SK-N-SH treated with all-trans-retinoic acid at 6 μM for 48 hours (cell line): ENCODE data around the gene DYNLT2.

Experiments
- ATAC-seq: fragments of 200-7000 bp; cut with Tn5 transposase; 3 replicates; pipeline ENCODE4 v1.9.1; 2020; ENCODE audit warnings: mild to moderate bottlenecking, moderate library complexity
- ARNTL ChIP-seq: fragments of 450-650 bp; formaldehyde crosslinking; IDR thresholded peaks from 2 replicates; pipeline ENCODE4 v1.5.0; 2020; ENCODE audit warnings: low read depth, mild to moderate bottlenecking, moderate library complexity, borderline replicate concordance
- BACH2 ChIP-seq: fragments of 250-450 bp; sonication (Bioruptor Pico); IDR thresholded peaks from 2 replicates; pipeline ENCODE4 v1.9.0; 2021; ENCODE audit warnings: mild to moderate bottlenecking, borderline replicate concordance
- CREB5 ChIP-seq: fragments of 250-450 bp; sonication (Bioruptor Pico); IDR thresholded peaks from 2 replicates; pipeline ENCODE4 v1.5.1; 2020; ENCODE audit warnings: low read depth, mild to moderate bottlenecking, moderate library complexity
- CSDC2 ChIP-seq: fragments of 250-450 bp; sonication (Bioruptor Pico); IDR thresholded peaks from 2 replicates; pipeline ENCODE4 v1.5.0; 2020; ENCODE audit warnings: mild to moderate bottlenecking, moderate library complexity
- CSRNP3 ChIP-seq: fragments of 250-450 bp; sonication (Bioruptor Pico); IDR thresholded peaks from 2 replicates; pipeline ENCODE4 v1.5.1; 2021; ENCODE audit warnings: mild to moderate bottlenecking, moderate library complexity
- ESRRG ChIP-seq: fragments of 250-450 bp; sonication (Bioruptor Pico); IDR thresholded peaks from 2 replicates; pipeline ENCODE4 v1.6.1; 2021; ENCODE audit warnings: mild to moderate bottlenecking
- GLIS3 ChIP-seq: fragments of 250-450 bp; sonication (Bioruptor Pico); IDR thresholded peaks from 2 replicates; pipeline ENCODE4 v1.5.0; 2020; ENCODE audit warnings: mild to moderate bottlenecking, moderate library complexity
- ISL1 ChIP-seq: fragments of 250-450 bp; sonication (Bioruptor Pico); IDR thresholded peaks from 2 replicates; pipeline ENCODE4 v2.1.2; 2022; ENCODE audit warnings: mild to moderate bottlenecking, moderate library complexity
- OSR1 ChIP-seq: fragments of 250-450 bp; sonication (Bioruptor Pico); IDR thresholded peaks from 2 replicates; pipeline ENCODE4 v1.8.0; 2022; ENCODE audit warnings: moderate library complexity, mild to moderate bottlenecking, inconsistent platforms
- PPARA ChIP-seq: fragments of 250-450 bp; sonication (Bioruptor Pico); IDR thresholded peaks from 2 replicates; pipeline ENCODE4 v1.5.0; 2020; ENCODE audit warnings: mild to moderate bottlenecking, borderline replicate concordance
- RARB ChIP-seq: fragments of 250-450 bp; sonication (Bioruptor Pico); IDR thresholded peaks from 2 replicates; pipeline ENCODE4 v1.8.0; 2021; ENCODE audit warnings: mild to moderate bottlenecking, moderate library complexity
- SNAI2 ChIP-seq: fragments of 250-450 bp; sonication (Bioruptor Pico); IDR thresholded peaks from 2 replicates; pipeline ENCODE4 v1.5.0; 2020; ENCODE audit warnings: mild to moderate bottlenecking, moderate library complexity
- TCF4 ChIP-seq: fragments of 250-450 bp; sonication (Bioruptor Pico); IDR thresholded peaks from 2 replicates; pipeline ENCODE4 v1.8.0; 2021; ENCODE audit warnings: mild to moderate bottlenecking, moderate library complexity, borderline replicate concordance
- TOX ChIP-seq: fragments of 250-450 bp; sonication (Bioruptor Pico); IDR thresholded peaks from 2 replicates; pipeline ENCODE4 v1.8.0; 2021; ENCODE audit warnings: mild to moderate bottlenecking, moderate library complexity, borderline replicate concordance
- TSHZ2 ChIP-seq: fragments of 250-450 bp; sonication (Bioruptor Pico); IDR thresholded peaks from 2 replicates; pipeline ENCODE4 v1.5.0; 2020; ENCODE audit warnings: mild to moderate bottlenecking, moderate library complexity
- ZC3H10 ChIP-seq: fragments of 250-450 bp; sonication (Bioruptor Pico); IDR thresholded peaks from 2 replicates; pipeline ENCODE4 v1.5.1; 2021; ENCODE audit warnings: mild to moderate bottlenecking, moderate library complexity
- ZFP3 ChIP-seq: fragments of 250-450 bp; sonication (Bioruptor Pico); IDR thresholded peaks from 2 replicates; pipeline ENCODE4 v1.5.0; 2020; ENCODE audit warnings: mild to moderate bottlenecking, moderate library complexity
- ZFP30 ChIP-seq: fragments of 450-650 bp; formaldehyde crosslinking; IDR thresholded peaks from 2 replicates; pipeline ENCODE4 v1.5.0; 2022; ENCODE audit warnings: mild to moderate bottlenecking, moderate library complexity
- ZNF565 ChIP-seq: fragments of 450-650 bp; formaldehyde crosslinking; conservative IDR thresholded peaks from 2 replicates; pipeline ENCODE4 v1.5.0; 2020; ENCODE audit warnings: low read depth, mild to moderate bottlenecking, moderate library complexity
- ZNF70 ChIP-seq: fragments of 450-650 bp; formaldehyde crosslinking; IDR thresholded peaks from 2 replicates; pipeline ENCODE4 v1.5.0; 2020; ENCODE audit warnings: mild to moderate bottlenecking, moderate library complexity
- ZNF8 ChIP-seq: fragments of 450-650 bp; formaldehyde crosslinking; IDR thresholded peaks from 2 replicates; pipeline ENCODE4 v1.5.0; 2020; ENCODE audit warnings: mild to moderate bottlenecking, moderate library complexity

The DYNLT2 gene

GRCh38 chr6:169763308-169763707 is 11.9 kb upstream of the DYNLT2 start:
- TF ChIP-seq CREB5 (CRISPR knock-in tag) (no peak), ZFP3 (CRISPR knock-in tag) (no peak)
- TF ChIP-seq, all 23 proteins: peak for 0
- no peak for ATAC-seq

- TF ChIP-seq ZNF8 (CRISPR knock-in tag) = no peak
- no peak for TF ChIP-seq ZNF70
- TF ChIP-seq SNAI2 = no peak
- no peak for TF ChIP-seq ISL1 (CRISPR knock-in tag)
- no peak for TF ChIP-seq TOX (CRISPR knock-in tag)
- no peak for TF ChIP-seq CREB5 (CRISPR knock-in tag)
- TF ChIP-seq ZFP30 (CRISPR knock-in tag) = no peak
- TF ChIP-seq TSHZ2 = no peak
- no peak for TF ChIP-seq GLIS3 (CRISPR knock-in tag)
- TF ChIP-seq ESRRG (CRISPR knock-in tag) = no peak
- TF ChIP-seq ZC3H10 = no peak
- TF ChIP-seq OSR1 = no peak
- TF ChIP-seq CSDC2 (CRISPR knock-in tag) = no peak
- TF ChIP-seq CSRNP3 = no peak
- ATAC-seq = no peak
Measured at GRCh38 chr6:169755162-169755561, 3.8 kb upstream of the DYNLT2 start.

- ATAC-seq = peak; percentile 6; the same call in 2 of the 3 replicates
- TF ChIP-seq SNAI2 = no peak
- no peak for TF ChIP-seq OSR1
- TF ChIP-seq ARNTL (CRISPR knock-in tag) = no peak
- TF ChIP-seq BACH2 (CRISPR knock-in tag) = no peak
- TF ChIP-seq PPARA (CRISPR knock-in tag) = no peak
- no peak for TF ChIP-seq ZC3H10
Measured at GRCh38 chr6:169752074-169752623, 777 bp upstream of the DYNLT2 start.

GRCh38 chr6:169746556-169746955 is 4.8 kb downstream of the DYNLT2 start:
- no peak for ATAC-seq
- no peak for TF ChIP-seq CSRNP3
- TF ChIP-seq RARB (CRISPR knock-in tag) = no peak
- TF ChIP-seq ISL1 (CRISPR knock-in tag) = no peak
- TF ChIP-seq ZNF565 (CRISPR knock-in tag) = no peak
- TF ChIP-seq ZNF8 (CRISPR knock-in tag) = no peak
- TF ChIP-seq SNAI2 = no peak
- no peak for TF ChIP-seq GLIS3 (CRISPR knock-in tag)
- TF ChIP-seq TSHZ2 = no peak
- TF ChIP-seq ARNTL (CRISPR knock-in tag) = no peak
- no peak for TF ChIP-seq ZFP3 (CRISPR knock-in tag)
- TF ChIP-seq TCF4 = no peak
- no peak for TF ChIP-seq TOX (CRISPR knock-in tag)
- no peak for TF ChIP-seq ESRRG (CRISPR knock-in tag)
- no peak for TF ChIP-seq CSDC2 (CRISPR knock-in tag)
